ENCODE measurements around the gene MCC. TPM values are rescaled to one million over a fixed set of nuclear protein-coding genes. Genes with fewer than 3 reads are reported as not detected.

The MCC gene
- total RNA-seq, 4 donors from 2014 or later, result 5.1 to 22.3 (median 13.0) TPM

DNA sequence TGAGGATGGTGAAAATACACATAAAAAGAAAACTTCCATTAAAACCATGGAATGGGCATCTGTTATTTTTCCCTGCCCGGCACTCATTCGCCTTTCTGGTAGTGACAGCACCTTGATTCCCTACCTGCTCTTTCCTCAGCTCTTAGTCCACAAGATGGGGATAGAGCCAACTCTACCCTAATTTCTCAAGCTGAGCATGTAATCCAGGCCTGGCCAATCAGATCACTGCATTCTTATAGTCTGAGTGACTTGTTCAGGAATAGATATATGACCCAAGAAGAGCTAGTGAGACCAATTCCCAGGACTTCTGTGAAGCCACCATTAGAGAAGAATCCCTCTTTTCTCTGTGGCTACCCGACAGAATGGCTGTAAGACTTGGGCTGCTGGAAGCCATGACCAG, 111.6 kb downstream of the MCC start:
- H3K36me3 ChIP-seq, result no peaks in the 10 kb centered on the region
- no peaks in the 10 kb centered on the region for H3K4me1 ChIP-seq
- no peak for DNase-seq
- H3K4me3 ChIP-seq (replicated peaks in 1 of 3), result no peak overlapping the region
- H3K9me3 ChIP-seq, result no peaks in the 10 kb centered on the region
- WGBS, 2 donors, result 92 to 97% methylated on average over 3 of the region's 3 CpGs
- intact Hi-C loops (cut with DNase I), result no loop called here
- TF ChIP-seq, protein P1, sequence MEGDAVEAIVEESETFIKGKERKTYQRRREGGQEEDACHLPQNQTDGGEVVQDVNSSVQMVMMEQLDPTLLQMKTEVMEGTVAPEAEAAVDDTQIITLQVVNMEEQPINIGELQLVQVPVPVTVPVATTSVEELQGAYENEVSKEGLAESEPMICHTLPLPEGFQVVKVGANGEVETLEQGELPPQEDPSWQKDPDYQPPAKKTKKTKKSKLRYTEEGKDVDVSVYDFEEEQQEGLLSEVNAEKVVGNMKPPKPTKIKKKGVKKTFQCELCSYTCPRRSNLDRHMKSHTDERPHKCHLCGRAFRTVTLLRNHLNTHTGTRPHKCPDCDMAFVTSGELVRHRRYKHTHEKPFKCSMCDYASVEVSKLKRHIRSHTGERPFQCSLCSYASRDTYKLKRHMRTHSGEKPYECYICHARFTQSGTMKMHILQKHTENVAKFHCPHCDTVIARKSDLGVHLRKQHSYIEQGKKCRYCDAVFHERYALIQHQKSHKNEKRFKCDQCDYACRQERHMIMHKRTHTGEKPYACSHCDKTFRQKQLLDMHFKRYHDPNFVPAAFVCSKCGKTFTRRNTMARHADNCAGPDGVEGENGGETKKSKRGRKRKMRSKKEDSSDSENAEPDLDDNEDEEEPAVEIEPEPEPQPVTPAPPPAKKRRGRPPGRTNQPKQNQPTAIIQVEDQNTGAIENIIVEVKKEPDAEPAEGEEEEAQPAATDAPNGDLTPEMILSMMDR (IDR thresholded peaks at IDR 0.05), result no peak
- no peak overlapping the region for H3K27ac ChIP-seq
- no peaks in the 10 kb centered on the region for H3K27me3 ChIP-seq

DNA sequence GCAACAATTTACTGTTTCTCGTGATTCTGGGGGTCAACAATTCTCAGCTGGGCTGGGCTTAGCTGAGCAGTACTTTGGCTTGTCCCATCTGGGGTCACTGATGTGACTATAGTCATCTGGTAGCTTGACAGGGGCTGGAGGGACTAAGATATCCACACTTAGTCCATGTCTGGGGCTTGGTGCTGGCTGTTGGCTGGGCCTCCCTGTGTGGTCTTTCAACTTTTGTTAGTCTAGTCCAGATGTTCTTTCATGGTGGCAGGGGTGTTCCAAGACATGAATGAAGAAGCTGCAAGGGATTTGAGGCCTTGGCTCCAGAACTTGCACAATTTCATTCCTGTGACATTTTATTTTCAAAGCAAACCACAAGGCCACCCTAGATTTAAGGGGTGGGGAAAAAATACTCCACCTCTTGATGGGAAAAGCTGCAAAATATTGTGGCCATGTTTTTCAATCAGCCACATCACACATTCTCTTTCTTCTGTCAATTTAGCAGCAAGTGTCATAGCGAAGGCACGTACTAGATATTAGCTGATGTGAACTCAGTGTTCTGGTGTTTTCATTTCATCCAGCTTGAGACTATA, 112.7 kb downstream of the MCC start:
- Histone ChIP-seq H3K4me1 (no peaks in the 10 kb centered on the region), H3K9me3 (no peaks in the 10 kb centered on the region), H3K27me3 (no peaks in the 10 kb centered on the region), H3K4me3 (replicated peaks in 1 of 3) (no peak overlapping the region), H3K27ac (no peak overlapping the region), H3K36me3 (no peaks in the 10 kb centered on the region)
- intact Hi-C loops (cut with DNase I), result no loop called here
- no peak for TF ChIP-seq POLR2A (IDR thresholded peaks at IDR 0.05)
- TF ChIP-seq, protein P1 (IDR thresholded peaks at IDR 0.05), result no peak
- DNase-seq, result no peak
- 89 to 90% methylated on average over 3 of the region's 3 CpGs for WGBS, 2 donors

DNA sequence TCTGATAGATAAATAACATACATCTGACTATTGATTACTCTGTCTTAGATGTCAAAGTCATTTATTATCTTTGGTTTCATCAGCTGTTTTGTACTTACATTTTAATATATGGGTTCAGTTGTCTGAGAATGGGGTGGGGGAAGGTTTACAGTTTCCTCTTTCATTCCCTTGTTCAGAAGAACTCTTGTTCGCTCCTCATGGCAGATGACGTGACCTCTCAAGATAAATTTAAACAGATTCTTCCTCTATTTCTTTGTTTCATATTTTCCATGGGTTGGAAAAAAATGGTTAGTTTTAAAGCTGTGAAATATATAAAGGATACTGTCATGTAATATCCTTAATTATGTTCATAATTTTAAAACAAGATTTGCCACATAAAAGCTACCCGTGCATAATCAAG, 114.8 kb downstream of the MCC start:
- H3K9me3 ChIP-seq, result no peaks in the 10 kb centered on the region
- no peaks in the 10 kb centered on the region for H3K36me3 ChIP-seq
- intact Hi-C loops (cut with DNase I), result no loop called here
- H3K4me1 ChIP-seq, result no peaks in the 10 kb centered on the region
- H3K27ac ChIP-seq, result no peak overlapping the region
- no peak for DNase-seq
- WGBS, 2 donors, result 87 to 92% methylated on average over 3 of the region's 3 CpGs
- TF ChIP-seq, protein P1 (IDR thresholded peaks at IDR 0.05), result no peak
- H3K27me3 ChIP-seq, result no peaks in the 10 kb centered on the region
- no peak overlapping the region for H3K4me3 ChIP-seq (replicated peaks in 1 of 3)

DNA sequence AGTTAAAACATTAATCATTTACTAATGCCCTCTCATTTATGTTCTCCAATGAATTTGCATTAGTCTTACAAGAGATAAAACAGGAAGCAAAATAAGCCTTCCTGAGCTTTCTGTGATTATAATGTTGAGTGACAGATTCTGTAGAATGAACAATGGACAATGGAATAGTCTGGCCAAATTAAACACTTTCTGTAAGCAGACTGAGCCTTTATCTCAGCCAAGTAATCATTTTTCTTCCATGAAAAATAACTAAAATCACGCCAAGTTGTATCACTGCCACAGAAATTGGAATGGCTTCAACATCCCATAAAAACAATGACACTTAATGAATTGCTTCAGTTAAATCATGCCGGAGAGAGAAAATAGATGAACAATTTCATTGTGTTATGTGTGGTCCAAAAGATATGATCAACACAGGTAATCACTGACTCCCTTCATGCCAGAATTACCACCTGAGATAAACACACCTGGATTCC, 116.5 kb downstream of the MCC start:
- WGBS, 2 donors, result 56 to 66% methylated on average over 2 of the region's 2 CpGs
- intact Hi-C loops (cut with DNase I), result no loop called here
- no peak overlapping the region for H3K4me3 ChIP-seq (replicated peaks in 1 of 3)
- H3K27ac ChIP-seq, result no peak overlapping the region
- H3K36me3 ChIP-seq, result no peaks in the 10 kb centered on the region
- H3K27me3 ChIP-seq, result no peaks in the 10 kb centered on the region
- no peak for TF ChIP-seq POLR2A (IDR thresholded peaks at IDR 0.05)
- TF ChIP-seq, protein P1 (IDR thresholded peaks at IDR 0.05), result no peak
- H3K4me1 ChIP-seq, result no peaks in the 10 kb centered on the region
- no peak for DNase-seq
- no peaks in the 10 kb centered on the region for H3K9me3 ChIP-seq

DNA sequence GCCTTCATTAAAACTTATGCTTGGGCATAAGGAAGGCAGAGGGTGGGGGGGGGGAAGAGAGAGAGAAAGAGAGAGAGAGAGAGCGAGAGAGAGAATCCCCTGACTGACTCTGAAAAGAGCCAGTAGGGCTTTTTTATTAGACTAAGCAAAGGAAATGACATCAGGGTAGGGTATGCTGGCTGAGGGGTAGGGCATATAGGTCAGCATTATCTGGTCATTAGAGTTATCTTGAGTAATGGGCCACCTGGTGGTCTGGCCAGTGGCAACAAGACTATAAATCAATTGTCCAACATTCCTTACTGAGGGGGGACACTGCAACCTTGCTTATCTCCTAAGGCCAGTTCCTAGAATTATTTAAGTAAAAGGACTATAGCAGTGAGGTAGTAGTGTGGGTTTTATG, 120.7 kb downstream of the MCC start:
- no peak for DNase-seq
- intact Hi-C loops (cut with DNase I), result no loop called here
- H3K27me3 ChIP-seq, result no peaks in the 10 kb centered on the region
- H3K4me1 ChIP-seq, result no peaks in the 10 kb centered on the region
- H3K27ac ChIP-seq, result no peak overlapping the region
- TF ChIP-seq, protein P1 (IDR thresholded peaks at IDR 0.05), result no peak
- TF ChIP-seq POLR2A (IDR thresholded peaks at IDR 0.05), result no peak
- 85 to 87% methylated on average over 1 of the region's 1 CpG for WGBS, 2 donors
- H3K9me3 ChIP-seq, result no peaks in the 10 kb centered on the region
- H3K36me3 ChIP-seq, result no peaks in the 10 kb centered on the region
- no peak overlapping the region for H3K4me3 ChIP-seq (replicated peaks in 1 of 3)

All from thyroid gland (tissue), 4 donors.